ENCODE measurements around the gene WDR31. TPM values are rescaled to one million over a fixed set of nuclear protein-coding genes. Genes with fewer than 3 reads are reported as not detected.

WDR31 gene
- total and polyA plus RNA-seq, 2 of the 4 experiments (the other 2 are of a cell fraction) = 0.29 to 0.36 TPM

DNA sequence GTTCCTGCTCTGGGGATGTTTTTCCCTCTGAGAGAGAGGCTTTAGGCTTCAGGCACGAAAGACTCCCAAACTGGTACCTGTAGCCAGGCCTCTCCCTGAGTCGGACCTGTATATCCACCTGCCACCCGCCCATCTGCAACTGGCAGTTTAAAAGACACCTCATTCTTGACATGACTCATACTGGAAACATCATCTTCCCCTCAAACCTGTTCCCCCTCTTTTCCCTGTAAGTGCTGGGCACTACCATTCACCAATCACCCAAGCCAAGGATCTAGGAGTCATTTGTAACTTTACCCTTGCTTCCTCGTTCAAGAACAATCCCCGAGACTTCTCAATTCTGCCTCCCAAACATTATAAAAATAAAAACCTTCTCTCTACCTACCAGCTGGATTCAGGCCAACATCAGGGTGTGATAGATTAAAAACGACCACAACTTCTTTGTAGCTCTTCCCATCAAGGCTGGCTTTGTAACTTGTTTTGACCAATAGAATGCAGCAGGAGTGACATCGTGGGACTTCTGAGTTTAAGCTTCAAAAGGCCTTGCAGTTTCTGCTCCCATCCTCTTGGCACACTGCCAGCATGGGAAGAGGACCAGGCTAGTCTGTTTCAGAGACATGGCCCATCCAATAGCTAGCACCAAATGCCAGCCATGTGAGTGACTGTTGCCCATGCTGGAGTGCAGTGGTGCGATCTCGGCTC, 1.8 kb upstream of the WDR31 start:
- Histone ChIP-seq H4K8ac (ENCODE audit: low read depth in 2 of 2, low read length in 2 of 2) (no peak overlapping the region), H3K23ac (ENCODE audit: low read depth, low read length) (no peak overlapping the region), H4K91ac (ENCODE audit: insufficient read depth, low read depth, low read length) (no peak overlapping the region), H3K4me1 (ENCODE audit: control insufficient read depth, insufficient read depth, low read length) (no peaks in the 10 kb centered on the region), H3K9ac (ENCODE audit: low read depth, low read length) (no peak overlapping the region), H3K14ac (replicated peaks; ENCODE audit: low read depth, low read length) (no peak overlapping the region), H3K36me3 (ENCODE audit: control insufficient read depth, insufficient read depth, low read length) (no peaks in the 10 kb centered on the region), H2BK120ac (ENCODE audit: low read depth, low read length) (no peak overlapping the region), H3K18ac (ENCODE audit: low read depth, low read length) (no peak overlapping the region), H3K4me2 (ENCODE audit: low read depth, low read length) (no peak overlapping the region), H4K5ac (ENCODE audit: low read depth, low read length) (no peak overlapping the region), H3K79me1 (ENCODE audit: low read depth in 1 of 2, low read length in 2 of 2) (peaks cover 0 to 4% of the 10 kb centered on the region in 2 experiments; a peak in 1 of 4 replicates), H2BK20ac (ENCODE audit: low read depth, low read length) (no peak overlapping the region), H3K27ac (ENCODE audit: insufficient read depth, low read length) (no peak overlapping the region), H3K9me1 (ENCODE audit: insufficient read depth, low read length) (peaks cover 10% of the 10 kb centered on the region), H3K27me3 (ENCODE audit: control insufficient read depth, insufficient read depth, low read length) (0 out of 2 replicates have a peak, but pooled peaks cover 3% of the 10 kb centered on the region), H3K4ac (ENCODE audit: low read depth, low read length) (no peak overlapping the region), H2AK9ac (replicated peaks; ENCODE audit: low read depth, low read length, poor library complexity) (no peak overlapping the region), H3K56ac (ENCODE audit: extremely low read depth, insufficient read depth, low read length) (no peak overlapping the region), H2BK5ac (ENCODE audit: low read depth, low read length, poor library complexity, severe bottlenecking) (no peak overlapping the region), H4K20me1 (ENCODE audit: insufficient read depth, low read length) (no peaks in the 10 kb centered on the region), H2AK5ac (ENCODE audit: low read depth, low read length) (no peak overlapping the region), H2AFZ (replicated peaks; ENCODE audit: low read length, poor library complexity) (peak overlapping the region; percentile 49), H2BK15ac (ENCODE audit: low read depth, low read length) (no peak overlapping the region), H3K9me3 (ENCODE audit: control insufficient read depth, insufficient read depth, low read length) (no peaks in the 10 kb centered on the region), H3K4me3 (ENCODE audit: insufficient read depth, low read depth, low read length) (no peak overlapping the region)
- DNase-seq (no peak), ATAC-seq (ENCODE audit: low read depth) (no peak)
- 87 to 100% methylated on average over 2 of the region's 9 CpGs for WGBS, 2 experiments (ENCODE audit: extremely low coverage in 2 of 2, insufficient read length in 1 of 2)
- BruUV-seq (replicated peaks) = no TSS peak
- in situ Hi-C loops (cut with MboI; ENCODE audit: low sequenced_read_pairs) (no loop called here), intact Hi-C loops (cut with micrococcal nuclease) (no loop called here), dilution Hi-C loops (cut with HindIII; ENCODE audit: low sequenced_read_pairs, unreplicated experiment) (no loop called here)
- CTCF ChIA-PET = no interaction called here
- POLR2A ChIA-PET (ENCODE audit: unreplicated experiment) = no interaction called here
- TF ChIP-seq MAFK (IDR thresholded peaks at IDR 0.05; ENCODE audit: low read depth, low read length) (no peak), NFE2L2 (IDR thresholded peaks at IDR 0.05; ENCODE audit: low read depth, low read length) (no peak), FOS (IDR thresholded peaks at IDR 0.05; ENCODE audit: low read depth, low read length) (no peak), BHLHE40 (IDR thresholded peaks at IDR 0.05; ENCODE audit: low read depth, low read length) (no peak), POLR2A (IDR thresholded peaks at IDR 0.05; ENCODE audit: low read depth, low read length) (no peak), RFX5 (IDR thresholded peaks at IDR 0.05; ENCODE audit: low read depth, low read length) (no peak)
- TF ChIP-seq, protein P1, sequence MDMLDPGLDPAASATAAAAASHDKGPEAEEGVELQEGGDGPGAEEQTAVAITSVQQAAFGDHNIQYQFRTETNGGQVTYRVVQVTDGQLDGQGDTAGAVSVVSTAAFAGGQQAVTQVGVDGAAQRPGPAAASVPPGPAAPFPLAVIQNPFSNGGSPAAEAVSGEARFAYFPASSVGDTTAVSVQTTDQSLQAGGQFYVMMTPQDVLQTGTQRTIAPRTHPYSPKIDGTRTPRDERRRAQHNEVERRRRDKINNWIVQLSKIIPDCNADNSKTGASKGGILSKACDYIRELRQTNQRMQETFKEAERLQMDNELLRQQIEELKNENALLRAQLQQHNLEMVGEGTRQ (IDR thresholded peaks at IDR 0.05; ENCODE audit: low read depth, low read length) = no peak

Measured in IMR-90 (cell line).